ENCODE measurements around the gene KIRREL1. TPM values are rescaled to one million over a fixed set of nuclear protein-coding genes. Genes with fewer than 3 reads are reported as not detected.
A peak's percentile ranks its signal among the peaks of the same experiment; 100 is the strongest.

KIRREL1 gene
- total and polyA plus RNA-seq, 2 experiments from 2014 or later, result 8.2 to 33.2 TPM

GRCh38 chr1:157975228-157975950 is 18.1 kb upstream of the KIRREL1 start:
- H3K4me1 ChIP-seq (ENCODE audit: low read depth), result no peaks in the 10 kb centered on the region
- TF ChIP-seq CTCF (IDR thresholded peaks at IDR 0.05; ENCODE audit: low read depth, low read length), result no peak
- H3K36me3 ChIP-seq, result no peaks in the 10 kb centered on the region
- no peaks in the 10 kb centered on the region for H3K27me3 ChIP-seq
- H3K4me3 ChIP-seq, result no peak overlapping the region
- no peak overlapping the region for H3K27ac ChIP-seq
- DNase-seq (ENCODE audit: low read depth in 1 of 2, low spot score in 1 of 2), result no peak
- no peaks in the 10 kb centered on the region for H3K9me3 ChIP-seq (ENCODE audit: low read depth)

- no peak for TF ChIP-seq CTCF (IDR thresholded peaks at IDR 0.05; ENCODE audit: low read depth, low read length)
- H3K27me3 ChIP-seq, result no peaks in the 10 kb centered on the region
- no peaks in the 10 kb centered on the region for H3K4me1 ChIP-seq (ENCODE audit: low read depth)
- H3K4me3 ChIP-seq, result no peak overlapping the region
- H3K27ac ChIP-seq, result no peak overlapping the region
- DNase-seq (ENCODE audit: low read depth in 1 of 2, low spot score in 1 of 2), result no peak
- no peaks in the 10 kb centered on the region for H3K9me3 ChIP-seq (ENCODE audit: low read depth)
- H3K36me3 ChIP-seq, result no peaks in the 10 kb centered on the region
Observed at GRCh38 chr1:157976888-157977287, 16.6 kb upstream of the KIRREL1 start.

- Histone ChIP-seq H3K9me3 (ENCODE audit: low read depth) (no peaks in the 10 kb centered on the region), H3K27me3 (no peaks in the 10 kb centered on the region), H3K4me3 (no peak overlapping the region), H3K36me3 (no peaks in the 10 kb centered on the region), H3K4me1 (ENCODE audit: low read depth) (no peaks in the 10 kb centered on the region), H3K27ac (no peak overlapping the region)
- DNase-seq (ENCODE audit: low read depth in 1 of 2, low spot score in 1 of 2), result peak in 1 of 2 donors; percentile 23
- TF ChIP-seq CTCF (IDR thresholded peaks at IDR 0.05; ENCODE audit: low read depth, low read length), result peak; percentile 19
Observed at GRCh38 chr1:157978586-157979403, 14.7 kb upstream of the KIRREL1 start.

- Histone ChIP-seq H3K27me3 (no peaks in the 10 kb centered on the region), H3K27ac (no peak overlapping the region), H3K4me1 (ENCODE audit: low read depth) (no peaks in the 10 kb centered on the region), H3K9me3 (ENCODE audit: low read depth) (no peaks in the 10 kb centered on the region), H3K4me3 (no peak overlapping the region), H3K36me3 (no peaks in the 10 kb centered on the region)
- no peak for TF ChIP-seq CTCF (IDR thresholded peaks at IDR 0.05; ENCODE audit: low read depth, low read length)
- no peak for DNase-seq (ENCODE audit: low read depth in 1 of 2, low spot score in 1 of 2)
Observed at GRCh38 chr1:157982136-157982535, 11.3 kb upstream of the KIRREL1 start.

GRCh38 chr1:157983787-157984186 is 9.7 kb upstream of the KIRREL1 start:
- no peaks in the 10 kb centered on the region for H3K4me1 ChIP-seq (ENCODE audit: low read depth)
- TF ChIP-seq CTCF (IDR thresholded peaks at IDR 0.05; ENCODE audit: low read depth, low read length), result no peak
- DNase-seq (ENCODE audit: low read depth in 1 of 2, low spot score in 1 of 2), result no peak
- H3K36me3 ChIP-seq, result no peaks in the 10 kb centered on the region
- H3K27ac ChIP-seq, result no peak overlapping the region
- H3K9me3 ChIP-seq (ENCODE audit: low read depth), result no peaks in the 10 kb centered on the region
- H3K4me3 ChIP-seq, result no peak overlapping the region
- H3K27me3 ChIP-seq, result no peaks in the 10 kb centered on the region

All from cardiac muscle cell (in vitro differentiated cells and primary cell).